ENCODE results near the gene LEFTY1.

LEFTY1 gene

GRCh38 chr1:225845097-225845496 lies 43.8 kb downstream of the LEFTY1 start:
- no peak for TF ChIP-seq CTCF (IDR thresholded peaks at IDR 0.05)
- Histone ChIP-seq H3K36me3 (peaks cover 0 to 88% (median 34%) of the 10 kb centered on the region in 3 donors), H3K4me1 (peaks cover 0 to 9% (median 6%) of the 10 kb centered on the region in 4 donors), H3K4me3 (no peak overlapping the region), H3K27me3 (no peaks in the 10 kb centered on the region), H3K9me3 (no peaks in the 10 kb centered on the region), H3K27ac (peak overlapping the region; percentile 11 to 54)
- no peak for DNase-seq
- intact Hi-C loops (cut with DNase I; ENCODE audit: low total_unique reads): loop anchor here (5.0 to 10.0 kb wide), 3 partner anchors 68 to 373 kb away; partner anchors contain the start of genes ENAH and SRP9

- peaks cover 0 to 88% (median 38%) of the 10 kb centered on the region in 3 donors for H3K36me3 ChIP-seq
Measured at GRCh38 chr1:225844236-225845061, 44.5 kb downstream of the LEFTY1 start.

GRCh38 chr1:225843426-225843795 lies 45.5 kb downstream of the LEFTY1 start:
- intact Hi-C loops (cut with DNase I; ENCODE audit: low total_unique reads): loop anchor here (10.0 kb wide), 1 partner anchor 189 kb away; the partner anchor contains the start of gene ENAH
- H3K4me3 ChIP-seq: no peak overlapping the region
- H3K4me1 ChIP-seq: peaks cover 0 to 9% (median 6%) of the 10 kb centered on the region in 4 donors
- no peak overlapping the region for H3K27ac ChIP-seq
- DNase-seq: no peak
- no peaks in the 10 kb centered on the region for H3K27me3 ChIP-seq
- no peak for TF ChIP-seq CTCF (IDR thresholded peaks at IDR 0.05)
- H3K9me3 ChIP-seq: no peaks in the 10 kb centered on the region
- H3K36me3 ChIP-seq: peaks cover 6 to 88% (median 48%) of the 10 kb centered on the region in 3 donors

More at GRCh38 chr1:225844236-225845061, 44.5 kb downstream of the LEFTY1 start:
- Histone ChIP-seq H3K4me3 (no peak overlapping the region), H3K4me1 (peaks cover 0 to 9% (median 6%) of the 10 kb centered on the region in 4 donors), H3K27ac (no peak overlapping the region), H3K27me3 (no peaks in the 10 kb centered on the region), H3K9me3 (no peaks in the 10 kb centered on the region)
- DNase-seq: no peak
- intact Hi-C loops (cut with DNase I; ENCODE audit: low total_unique reads): loop anchor here (5.0 to 10.0 kb wide), 3 partner anchors 67 to 372 kb away; partner anchors contain the start of genes ENAH and SRP9
- no peak for TF ChIP-seq CTCF (IDR thresholded peaks at IDR 0.05)

- peaks cover 0 to 9% (median 6%) of the 10 kb centered on the region in 4 donors for H3K4me1 ChIP-seq
- no peak for TF ChIP-seq CTCF (IDR thresholded peaks at IDR 0.05)
- DNase-seq: no peak
- intact Hi-C loops (cut with DNase I; ENCODE audit: low total_unique reads): loop anchor here (10.0 kb wide), 1 partner anchor 188 kb away; the partner anchor contains the start of gene ENAH
- H3K27me3 ChIP-seq: no peaks in the 10 kb centered on the region
- H3K4me3 ChIP-seq: no peak overlapping the region
- H3K9me3 ChIP-seq: no peaks in the 10 kb centered on the region
- peaks cover 6 to 88% (median 48%) of the 10 kb centered on the region in 3 donors for H3K36me3 ChIP-seq
- H3K27ac ChIP-seq: no peak overlapping the region
Measured at GRCh38 chr1:225842788-225843425, 46.0 kb downstream of the LEFTY1 start.

- H3K4me3 ChIP-seq: no peak overlapping the region
- H3K27ac ChIP-seq: no peak overlapping the region
- H3K4me1 ChIP-seq: peaks cover 0 to 9% (median 6%) of the 10 kb centered on the region in 4 donors
- no peaks in the 10 kb centered on the region for H3K27me3 ChIP-seq
- no peak for TF ChIP-seq CTCF (IDR thresholded peaks at IDR 0.05)
- H3K9me3 ChIP-seq: no peaks in the 10 kb centered on the region
- intact Hi-C loops (cut with DNase I; ENCODE audit: low total_unique reads): loop anchor here (10.0 kb wide), 1 partner anchor 187 kb away; the partner anchor contains the start of gene ENAH
- DNase-seq: no peak
- peaks cover 6 to 85% (median 39%) of the 10 kb centered on the region in 3 donors for H3K36me3 ChIP-seq
Measured at GRCh38 chr1:225842074-225842473, 46.9 kb downstream of the LEFTY1 start.
